Measurements from ENCODE around the gene ZFHX3.

DNA sequence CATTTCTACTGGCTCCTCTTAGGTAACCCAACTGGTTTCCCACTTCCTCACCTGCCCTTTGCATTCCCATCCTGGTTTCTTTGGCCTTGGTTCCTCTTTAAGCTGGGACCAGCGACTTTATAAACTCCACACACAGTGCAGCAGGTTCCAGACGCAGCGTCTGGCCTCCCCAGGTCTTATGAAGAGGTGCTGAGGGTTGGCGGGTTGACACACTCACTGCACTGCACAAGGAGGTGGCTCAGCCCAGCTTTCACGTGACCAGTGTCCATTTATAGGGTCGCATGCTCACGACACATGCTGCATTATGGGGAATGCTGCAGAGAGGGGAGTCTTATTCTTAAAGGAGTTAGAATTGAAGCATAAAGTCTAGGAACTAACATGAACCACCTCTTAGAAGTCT lies 70.8 kb downstream of the ZFHX3 start:
- TF ChIP-seq, protein P1, sequence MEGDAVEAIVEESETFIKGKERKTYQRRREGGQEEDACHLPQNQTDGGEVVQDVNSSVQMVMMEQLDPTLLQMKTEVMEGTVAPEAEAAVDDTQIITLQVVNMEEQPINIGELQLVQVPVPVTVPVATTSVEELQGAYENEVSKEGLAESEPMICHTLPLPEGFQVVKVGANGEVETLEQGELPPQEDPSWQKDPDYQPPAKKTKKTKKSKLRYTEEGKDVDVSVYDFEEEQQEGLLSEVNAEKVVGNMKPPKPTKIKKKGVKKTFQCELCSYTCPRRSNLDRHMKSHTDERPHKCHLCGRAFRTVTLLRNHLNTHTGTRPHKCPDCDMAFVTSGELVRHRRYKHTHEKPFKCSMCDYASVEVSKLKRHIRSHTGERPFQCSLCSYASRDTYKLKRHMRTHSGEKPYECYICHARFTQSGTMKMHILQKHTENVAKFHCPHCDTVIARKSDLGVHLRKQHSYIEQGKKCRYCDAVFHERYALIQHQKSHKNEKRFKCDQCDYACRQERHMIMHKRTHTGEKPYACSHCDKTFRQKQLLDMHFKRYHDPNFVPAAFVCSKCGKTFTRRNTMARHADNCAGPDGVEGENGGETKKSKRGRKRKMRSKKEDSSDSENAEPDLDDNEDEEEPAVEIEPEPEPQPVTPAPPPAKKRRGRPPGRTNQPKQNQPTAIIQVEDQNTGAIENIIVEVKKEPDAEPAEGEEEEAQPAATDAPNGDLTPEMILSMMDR (IDR thresholded peaks at IDR 0.05 in 8 of 11, conservative IDR thresholded peaks at IDR 0.05 in 3 of 11), result no peak
- no peak for TF ChIP-seq POLR2AphosphoS5 (IDR thresholded peaks at IDR 0.05)
